ENCODE data around the gene OS9. TPM values are rescaled to one million over a fixed set of nuclear protein-coding genes. Genes with fewer than 3 reads are reported as not detected.
A peak's percentile ranks its signal among the peaks of the same experiment; 100 is the strongest.

Gene OS9
- total RNA-seq, 1 donor from 2014 or later = 263 TPM

DNA sequence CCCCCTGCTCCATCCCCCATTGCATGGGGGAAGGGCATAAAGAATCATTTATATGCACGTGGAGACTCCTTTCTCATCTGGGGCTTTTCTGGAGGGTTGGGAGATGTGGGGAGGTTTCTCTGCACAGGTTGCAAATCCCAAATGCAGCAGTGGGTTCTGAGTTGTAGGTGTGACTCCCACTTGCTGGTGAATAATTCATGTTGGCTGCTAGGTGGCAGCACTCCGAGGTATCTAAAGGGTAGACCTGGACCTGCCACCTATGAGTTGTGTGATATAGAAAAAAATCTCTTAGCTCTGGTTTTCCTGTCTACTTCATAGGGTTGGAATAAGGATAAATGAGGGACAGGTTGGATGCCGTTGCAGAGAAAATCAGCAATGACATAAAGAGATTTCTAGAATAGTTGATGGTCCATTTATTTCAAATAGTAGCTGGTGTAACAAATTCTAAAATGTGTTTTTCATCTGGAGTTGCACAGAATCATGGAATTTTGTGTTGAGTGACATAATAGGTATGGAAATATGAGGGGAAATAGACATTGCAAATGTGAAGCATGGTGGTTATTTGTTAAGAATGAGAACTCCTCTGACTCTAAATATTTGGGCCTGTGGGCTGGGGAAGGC, 65.5 kb downstream of the OS9 start:
- Histone ChIP-seq H3K27me3 (peaks cover 23% of the 10 kb centered on the region), H3K9me3 (no peaks in the 10 kb centered on the region), H3K36me3 (peaks cover 14% of the 10 kb centered on the region), H3K27ac (no peak overlapping the region), H3K4me3 (no peak overlapping the region), H3K4me1 (peaks cover 14% of the 10 kb centered on the region)
- TF ChIP-seq, protein P1, sequence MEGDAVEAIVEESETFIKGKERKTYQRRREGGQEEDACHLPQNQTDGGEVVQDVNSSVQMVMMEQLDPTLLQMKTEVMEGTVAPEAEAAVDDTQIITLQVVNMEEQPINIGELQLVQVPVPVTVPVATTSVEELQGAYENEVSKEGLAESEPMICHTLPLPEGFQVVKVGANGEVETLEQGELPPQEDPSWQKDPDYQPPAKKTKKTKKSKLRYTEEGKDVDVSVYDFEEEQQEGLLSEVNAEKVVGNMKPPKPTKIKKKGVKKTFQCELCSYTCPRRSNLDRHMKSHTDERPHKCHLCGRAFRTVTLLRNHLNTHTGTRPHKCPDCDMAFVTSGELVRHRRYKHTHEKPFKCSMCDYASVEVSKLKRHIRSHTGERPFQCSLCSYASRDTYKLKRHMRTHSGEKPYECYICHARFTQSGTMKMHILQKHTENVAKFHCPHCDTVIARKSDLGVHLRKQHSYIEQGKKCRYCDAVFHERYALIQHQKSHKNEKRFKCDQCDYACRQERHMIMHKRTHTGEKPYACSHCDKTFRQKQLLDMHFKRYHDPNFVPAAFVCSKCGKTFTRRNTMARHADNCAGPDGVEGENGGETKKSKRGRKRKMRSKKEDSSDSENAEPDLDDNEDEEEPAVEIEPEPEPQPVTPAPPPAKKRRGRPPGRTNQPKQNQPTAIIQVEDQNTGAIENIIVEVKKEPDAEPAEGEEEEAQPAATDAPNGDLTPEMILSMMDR (IDR thresholded peaks at IDR 0.05) = peak; percentile 47
- intact Hi-C loops (cut with DNase I) = no loop called here
- no peak for DNase-seq
- no peak for ATAC-seq

DNA sequence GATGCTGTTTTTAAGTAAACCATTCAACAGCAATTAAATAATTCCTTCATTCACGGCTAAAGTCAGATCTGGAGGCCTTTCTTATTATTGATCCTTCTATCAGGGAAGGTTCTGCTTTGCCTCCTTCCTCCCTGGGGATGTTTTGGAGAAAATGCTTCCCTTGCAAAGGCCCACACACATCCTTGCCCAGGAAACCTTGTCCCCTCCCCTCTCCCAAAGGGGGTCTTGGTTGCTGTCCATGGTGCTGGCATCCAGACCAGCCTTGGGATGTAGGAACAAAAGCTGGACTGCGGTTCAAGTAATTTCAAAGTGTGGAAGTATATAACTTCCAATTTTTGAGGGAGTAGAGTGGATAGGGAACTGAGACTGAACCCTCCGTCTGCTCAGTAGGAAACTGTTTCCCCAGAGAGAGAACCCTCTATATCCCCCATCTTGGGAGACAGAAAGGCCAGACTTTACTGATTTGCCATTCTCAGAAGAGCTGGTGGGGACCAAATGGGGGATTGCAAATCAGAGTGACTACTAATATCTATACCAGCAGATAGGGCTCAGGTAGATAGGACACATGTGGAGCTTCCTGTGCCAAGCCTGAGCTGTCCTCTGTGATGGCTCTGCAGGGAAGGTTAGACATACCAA, 66.5 kb downstream of the OS9 start:
- H3K4me3 ChIP-seq = no peak overlapping the region
- no peaks in the 10 kb centered on the region for H3K9me3 ChIP-seq
- intact Hi-C loops (cut with DNase I) = no loop called here
- no peak for DNase-seq
- H3K27me3 ChIP-seq = peaks cover 33% of the 10 kb centered on the region
- peaks cover 22% of the 10 kb centered on the region for H3K4me1 ChIP-seq
- no peak for ATAC-seq
- H3K36me3 ChIP-seq = peaks cover 14% of the 10 kb centered on the region
- no peak overlapping the region for H3K27ac ChIP-seq
- TF ChIP-seq, protein P1 (IDR thresholded peaks at IDR 0.05) = no peak

- Histone ChIP-seq H3K4me1 (peaks cover 24% of the 10 kb centered on the region), H3K4me3 (no peak overlapping the region), H3K27ac (no peak overlapping the region), H3K9me3 (no peaks in the 10 kb centered on the region), H3K36me3 (peaks cover 14% of the 10 kb centered on the region), H3K27me3 (peaks cover 40% of the 10 kb centered on the region)
- TF ChIP-seq, protein P1 (IDR thresholded peaks at IDR 0.05) = no peak
- ATAC-seq = no peak
- intact Hi-C loops (cut with DNase I) = no loop called here
- DNase-seq = no peak
Observed at GRCh38 chr12:57761391-57761998, 67.6 kb downstream of the OS9 start.

DNA sequence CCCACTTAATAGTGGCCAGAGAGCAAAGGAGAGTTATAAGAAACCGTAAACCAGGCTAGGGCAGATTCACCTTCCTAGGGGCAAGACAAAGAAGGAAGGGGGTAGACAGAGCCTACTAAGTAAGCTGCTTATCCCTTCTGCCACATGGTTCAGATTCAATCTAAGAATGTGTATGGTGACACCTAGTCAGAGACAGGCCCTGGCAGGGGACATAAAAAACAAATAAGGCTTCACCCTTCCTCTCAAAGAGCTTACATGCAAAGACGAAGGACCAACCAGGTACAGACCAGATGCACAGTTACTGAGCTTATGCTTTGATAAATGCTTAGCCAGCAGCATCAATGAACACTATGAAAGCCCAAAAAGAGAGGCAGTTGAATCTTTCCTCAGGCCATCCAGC, 68.5 kb downstream of the OS9 start:
- H3K4me1 ChIP-seq = peaks cover 27% of the 10 kb centered on the region
- no peak overlapping the region for H3K4me3 ChIP-seq
- intact Hi-C loops (cut with DNase I) = no loop called here
- H3K9me3 ChIP-seq = no peaks in the 10 kb centered on the region
- DNase-seq = no peak
- H3K27me3 ChIP-seq = peaks cover 46% of the 10 kb centered on the region
- TF ChIP-seq, protein P1 (IDR thresholded peaks at IDR 0.05) = no peak
- H3K27ac ChIP-seq = no peak overlapping the region
- H3K36me3 ChIP-seq = peaks cover 14% of the 10 kb centered on the region
- ATAC-seq = no peak

DNA sequence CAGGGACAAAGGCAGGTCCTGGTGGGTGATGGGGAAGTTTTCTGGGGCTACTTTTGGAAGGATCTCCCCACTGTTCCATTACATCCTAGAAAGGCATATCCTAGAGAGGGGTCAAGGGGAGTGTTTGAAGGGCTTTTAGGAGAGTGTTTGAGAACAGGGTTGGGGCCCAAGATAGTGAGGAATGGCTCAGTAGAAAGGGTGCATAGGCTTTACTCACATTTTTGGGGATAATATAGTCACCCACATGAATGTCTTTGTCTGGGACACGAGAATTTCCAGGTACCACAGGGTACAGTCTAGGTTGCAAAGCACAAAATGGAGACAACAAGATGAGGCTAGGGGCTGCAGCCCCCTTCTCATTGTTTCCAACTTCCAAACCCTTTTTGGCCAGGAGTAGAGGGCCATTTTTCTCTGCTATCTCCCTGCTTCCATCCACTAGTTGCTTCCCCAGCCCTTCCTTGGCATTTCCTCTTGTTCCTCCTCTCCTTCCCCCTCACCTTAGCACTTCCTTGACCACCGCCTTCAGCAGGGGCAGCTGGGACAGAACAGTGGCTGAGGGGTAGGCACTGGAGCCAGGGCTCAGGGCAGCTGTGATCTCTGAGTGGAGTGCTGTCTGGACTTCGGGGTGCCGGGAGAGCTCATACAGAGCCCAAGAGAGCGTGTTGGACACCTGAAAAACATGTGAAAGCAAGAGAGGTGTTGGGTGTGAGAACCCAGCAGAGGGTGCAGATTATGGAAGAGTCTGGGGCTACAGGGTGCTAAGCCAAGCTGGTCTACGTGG, 70.1 kb downstream of the OS9 start:
- no peaks in the 10 kb centered on the region for H3K9me3 ChIP-seq
- intact Hi-C loops (cut with DNase I) = no loop called here
- H3K4me3 ChIP-seq = no peak overlapping the region
- peaks cover 46% of the 10 kb centered on the region for H3K27me3 ChIP-seq
- ATAC-seq (no peak), DNase-seq (no peak)
- peaks cover 27% of the 10 kb centered on the region for H3K4me1 ChIP-seq
- TF ChIP-seq, protein P1 (IDR thresholded peaks at IDR 0.05) = no peak
- no peak overlapping the region for H3K27ac ChIP-seq
- peaks cover 9% of the 10 kb centered on the region for H3K36me3 ChIP-seq
